SH-SY5Y (cell line): ENCODE results near the gene LRFN2.

ENCODE experiments used
- GATA2 ChIP-seq: IDR thresholded peaks from 2 replicates; pipeline ENCODE4 v1.6.1; 2011; ENCODE audit warnings: mild to moderate bottlenecking, low read depth, low read length
- GATA3 ChIP-seq: IDR thresholded peaks from 2 replicates; pipeline ENCODE4 v1.6.1; 2011; ENCODE audit warnings: low read depth, mild to moderate bottlenecking, low read length, moderate library complexity

Gene LRFN2

DNA sequence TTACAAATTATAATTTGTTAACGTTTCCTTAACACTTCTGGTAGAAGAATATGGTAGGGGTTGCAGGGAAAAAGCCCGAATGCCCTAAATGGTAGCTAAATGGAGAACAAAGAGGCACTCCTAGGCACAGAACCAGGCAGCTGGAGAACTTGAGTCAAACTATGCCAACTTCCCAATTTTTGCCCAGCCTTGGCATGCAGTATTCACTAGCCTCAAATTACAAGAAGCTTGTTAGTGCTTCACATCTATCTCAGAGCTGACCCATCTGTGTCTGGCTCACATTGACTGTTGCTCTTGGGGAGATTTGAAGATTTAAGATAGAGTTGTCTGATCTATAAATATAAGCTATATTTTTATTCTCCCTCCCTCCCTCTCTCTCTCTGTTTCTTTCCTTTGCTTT, 19.4 kb upstream of the LRFN2 start:
- no peak for TF ChIP-seq GATA3
- no peak for TF ChIP-seq GATA2

DNA sequence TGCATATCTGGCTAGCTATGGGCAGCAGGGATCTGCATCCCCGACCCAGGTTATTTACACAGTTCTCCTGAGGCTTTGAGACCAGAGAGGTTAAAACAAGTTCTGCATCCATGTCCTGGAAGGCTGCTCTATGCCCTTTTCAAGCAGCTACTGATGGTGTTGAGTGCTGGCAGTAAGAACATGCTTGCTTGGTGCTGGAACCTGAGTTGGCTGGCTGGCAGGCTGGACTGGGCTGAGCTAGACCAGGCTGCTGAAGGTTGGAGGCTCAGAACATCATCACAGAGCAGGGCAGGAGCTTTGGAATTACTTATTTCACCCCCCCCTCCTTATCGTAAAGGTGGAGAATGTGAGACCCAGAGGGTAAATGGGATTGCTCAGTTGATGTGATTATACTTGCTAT, 16.9 kb upstream of the LRFN2 start:
- TF ChIP-seq GATA3 (no peak), GATA2 (no peak)

DNA sequence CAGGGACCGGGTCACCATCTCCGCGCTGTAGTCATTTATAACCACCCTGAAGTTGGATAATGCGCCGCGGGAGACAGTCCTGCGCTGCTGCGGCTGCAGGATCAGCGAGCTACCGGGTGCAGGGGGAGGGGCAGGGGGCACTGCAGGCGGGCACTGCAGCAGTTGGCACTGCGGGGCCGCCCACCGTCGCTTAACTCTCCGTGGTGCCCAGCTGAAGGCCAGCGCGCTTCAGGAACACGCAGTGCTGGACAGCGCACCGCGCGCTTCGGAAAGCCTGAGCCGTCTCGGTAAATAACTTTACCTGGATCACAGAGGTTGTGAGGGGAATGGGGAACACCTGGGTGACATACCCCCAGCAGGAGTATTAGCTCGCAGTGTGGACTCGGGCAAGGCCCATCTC, 12.4 kb upstream of the LRFN2 start:
- no peak for TF ChIP-seq GATA2
- no peak for TF ChIP-seq GATA3

DNA sequence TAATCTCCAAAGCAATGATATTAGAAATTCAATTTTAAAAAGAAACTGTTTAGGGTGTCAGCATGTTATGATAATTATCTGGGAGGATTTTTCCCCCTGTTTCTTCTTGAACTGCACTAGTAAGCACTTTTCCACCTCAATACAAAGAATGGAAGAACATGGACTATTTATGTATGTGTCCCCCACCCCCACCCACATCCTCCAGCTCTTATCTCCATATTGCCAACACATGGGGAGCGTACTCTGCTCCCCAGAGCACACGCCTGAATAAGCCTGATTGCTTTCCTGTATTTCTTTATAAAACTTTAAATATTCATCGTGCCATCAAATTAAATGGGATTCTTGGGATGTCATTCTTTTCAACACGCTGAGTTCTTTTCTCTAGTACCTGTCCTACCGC, 11.4 kb upstream of the LRFN2 start:
- no peak for TF ChIP-seq GATA3
- no peak for TF ChIP-seq GATA2

DNA sequence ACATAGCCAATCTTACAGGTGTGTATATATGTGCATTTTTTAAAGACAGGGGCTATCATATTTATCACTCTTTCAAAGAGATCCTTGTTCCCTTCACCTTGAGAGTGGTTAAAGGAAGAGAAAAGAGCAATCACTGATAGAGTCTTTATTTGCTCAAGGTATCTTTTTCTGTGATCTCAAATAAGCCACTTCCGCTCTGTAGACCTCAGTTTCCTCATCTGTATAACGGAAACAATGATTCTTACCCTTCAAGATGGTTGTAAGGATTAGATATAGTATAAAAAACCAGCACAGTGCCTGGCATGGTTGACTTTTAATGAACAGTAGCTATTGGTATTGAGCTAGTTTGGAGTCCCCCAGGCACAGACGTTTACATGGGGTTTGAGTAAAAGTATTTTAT, 10.1 kb upstream of the LRFN2 start:
- TF ChIP-seq GATA2 (no peak), GATA3 (no peak)

DNA sequence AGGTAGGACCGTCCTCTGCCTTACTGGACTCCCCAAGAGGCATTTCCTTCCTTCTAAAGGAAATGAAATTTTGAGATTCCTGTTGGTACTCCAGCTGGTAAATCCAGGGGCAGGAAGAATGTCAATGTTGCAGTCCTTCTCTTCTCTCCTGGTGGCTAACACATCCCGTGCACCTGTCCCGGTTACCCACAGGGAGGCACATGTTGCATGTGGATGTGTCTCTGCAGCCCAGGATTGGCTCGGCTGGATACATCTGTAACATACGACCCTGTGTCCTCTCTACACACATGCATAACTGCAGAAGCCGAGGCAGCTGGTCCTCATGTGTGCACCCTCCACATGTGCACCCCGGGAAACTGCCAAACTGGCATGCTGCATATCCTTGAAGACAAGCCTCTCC, 1.3 kb upstream of the LRFN2 start:
- TF ChIP-seq GATA3 (no peak), GATA2 (no peak)

DNA sequence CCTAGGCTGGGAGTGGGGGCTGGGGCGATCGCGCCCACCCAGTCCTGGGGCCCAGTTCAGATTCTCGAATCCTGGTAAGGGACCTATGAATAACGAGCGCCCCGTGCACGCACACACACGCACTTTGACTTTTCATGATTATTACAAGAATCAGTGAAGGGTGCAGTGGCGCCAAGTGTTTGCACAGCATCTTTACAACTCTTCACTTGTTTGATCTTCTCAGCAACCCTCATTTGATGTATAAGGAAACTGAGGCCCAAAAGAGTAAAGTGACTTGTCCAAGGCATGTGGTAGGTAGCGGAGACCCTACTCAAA, 863 bp upstream of the LRFN2 start:
- no peak for TF ChIP-seq GATA2
- TF ChIP-seq GATA3 = no peak

DNA sequence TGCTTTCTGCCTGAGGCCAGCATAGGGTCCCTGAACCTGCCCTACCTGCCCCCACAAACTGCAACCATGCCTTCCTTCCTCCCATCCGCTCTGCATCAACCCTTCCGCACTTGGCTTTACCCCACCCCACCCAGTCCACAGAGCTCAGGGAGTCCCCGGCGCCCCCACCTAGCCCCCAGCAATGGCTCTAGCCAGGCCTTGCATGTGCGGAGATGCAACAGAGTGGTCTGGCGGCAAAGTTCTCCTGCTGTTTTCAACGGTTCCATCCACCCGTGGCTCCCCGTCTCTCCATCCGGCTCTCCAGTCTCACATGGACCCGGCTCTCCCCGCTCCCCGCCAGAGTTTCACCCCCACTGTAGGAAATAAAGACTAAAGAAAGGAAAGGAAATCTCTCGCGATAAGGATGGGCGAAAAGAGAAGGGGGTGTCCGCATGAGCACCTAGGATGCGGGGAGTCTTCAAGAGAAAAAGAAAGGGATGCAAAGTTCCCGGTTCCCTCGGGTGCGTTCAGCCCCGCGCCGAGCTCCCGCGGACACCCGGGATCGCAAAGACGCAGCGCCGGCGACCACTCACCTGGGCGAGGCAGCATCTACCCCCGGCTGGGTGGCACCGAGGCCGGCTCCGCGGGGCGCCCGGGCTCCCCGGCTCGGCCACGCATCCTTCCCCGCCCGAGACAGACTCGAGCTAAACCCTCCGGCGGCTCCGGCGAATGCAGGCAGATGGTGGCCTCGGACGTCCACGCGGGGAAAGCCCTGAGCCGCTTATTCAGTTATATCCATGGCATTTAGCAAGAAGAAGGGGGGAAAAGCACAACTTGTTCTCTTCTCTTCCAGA, 579 bp downstream of the LRFN2 start:
- TF ChIP-seq GATA2 (no peak), GATA3 (no peak)

DNA sequence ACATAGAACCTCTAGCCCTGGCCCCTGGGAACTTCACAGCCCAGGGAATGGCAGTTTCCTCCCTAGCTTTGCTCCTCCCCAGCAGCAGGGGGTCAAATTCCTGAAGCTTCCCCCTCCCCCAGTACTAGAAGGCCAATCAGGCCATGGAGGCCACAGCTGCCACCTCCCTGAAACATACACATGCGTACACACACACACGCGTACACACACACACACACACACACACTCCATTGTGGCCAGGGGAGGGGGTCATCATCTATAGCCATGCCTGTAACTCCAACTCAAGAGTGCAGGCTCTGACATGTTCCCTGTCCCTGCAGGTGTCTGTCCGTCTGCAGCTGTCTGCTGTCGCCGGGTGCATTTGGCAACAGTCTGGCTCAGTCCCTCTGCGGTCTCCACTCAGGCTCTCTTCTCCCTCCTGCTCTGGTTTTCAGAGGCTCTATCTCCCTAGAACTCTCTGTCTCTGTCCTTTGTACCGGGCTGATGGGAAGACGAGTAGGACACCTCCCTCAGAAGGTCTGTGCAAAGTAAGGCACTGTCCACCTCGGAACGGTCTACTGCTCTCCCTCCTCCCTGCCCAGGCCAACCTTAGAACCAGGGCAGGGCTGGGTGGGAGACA, 1.4 kb downstream of the LRFN2 start:
- TF ChIP-seq GATA2 (no peak), GATA3 (no peak)

DNA sequence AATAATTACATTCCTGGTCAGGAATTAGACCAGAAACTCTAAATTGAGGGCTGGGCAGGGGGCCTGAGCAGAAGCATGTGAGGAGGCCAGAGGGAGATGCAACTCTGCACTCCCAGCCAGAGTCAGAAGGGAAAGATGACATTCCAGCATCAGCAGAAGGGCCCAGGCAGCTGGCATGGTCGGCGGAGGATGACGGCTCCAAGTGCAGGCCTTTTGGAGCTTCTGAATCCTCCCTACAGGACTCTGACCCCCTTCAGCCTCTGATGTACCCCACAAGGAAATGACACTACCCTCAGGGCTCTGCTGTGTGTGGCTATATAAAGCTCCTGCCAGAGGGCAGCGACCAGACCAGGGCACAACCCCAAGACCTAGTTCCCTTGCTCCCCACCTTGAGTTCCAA, 1.9 kb downstream of the LRFN2 start:
- TF ChIP-seq GATA3 (no peak), GATA2 (no peak)

DNA sequence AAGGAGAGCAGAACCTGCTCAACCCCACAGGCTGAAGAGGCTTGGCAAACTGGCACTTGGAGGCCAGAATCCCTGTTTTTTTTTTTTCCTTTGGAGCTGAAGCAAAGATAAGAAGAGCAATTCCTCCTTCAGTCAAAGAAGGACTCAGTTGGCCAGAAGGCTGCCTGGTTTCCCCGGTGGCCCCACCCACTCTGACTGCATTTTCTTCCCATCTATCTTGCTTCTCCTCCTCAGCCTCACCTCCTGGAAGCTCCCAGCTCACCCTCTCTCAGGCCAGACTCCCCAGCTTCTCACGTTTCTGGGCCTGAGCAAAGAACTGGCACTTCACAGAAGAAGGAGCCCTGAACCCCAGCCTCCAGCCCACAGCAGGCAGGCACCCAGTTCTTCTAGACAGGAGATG, 2.4 kb downstream of the LRFN2 start:
- TF ChIP-seq GATA2 (no peak), GATA3 (no peak)

DNA sequence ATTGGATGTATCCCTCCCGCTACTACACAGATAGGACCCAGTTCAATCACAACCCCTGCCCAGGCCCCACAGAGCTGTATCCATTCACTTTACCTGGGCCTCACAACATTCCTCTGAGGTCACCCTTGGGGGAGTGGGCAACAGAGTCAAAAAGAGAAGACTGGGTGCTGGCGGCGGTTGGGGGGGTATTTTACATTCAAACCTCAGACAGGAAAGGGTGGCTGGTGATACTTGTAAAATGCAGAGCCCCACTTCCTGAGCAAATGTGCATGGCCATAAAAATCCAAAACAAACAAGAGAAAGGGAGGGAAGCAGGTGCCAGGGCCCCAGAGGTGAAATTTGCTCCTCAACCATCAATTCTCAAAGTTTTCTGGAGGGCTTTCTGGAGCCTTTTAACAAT, 3.5 kb downstream of the LRFN2 start:
- TF ChIP-seq GATA2 (no peak), GATA3 (no peak)

DNA sequence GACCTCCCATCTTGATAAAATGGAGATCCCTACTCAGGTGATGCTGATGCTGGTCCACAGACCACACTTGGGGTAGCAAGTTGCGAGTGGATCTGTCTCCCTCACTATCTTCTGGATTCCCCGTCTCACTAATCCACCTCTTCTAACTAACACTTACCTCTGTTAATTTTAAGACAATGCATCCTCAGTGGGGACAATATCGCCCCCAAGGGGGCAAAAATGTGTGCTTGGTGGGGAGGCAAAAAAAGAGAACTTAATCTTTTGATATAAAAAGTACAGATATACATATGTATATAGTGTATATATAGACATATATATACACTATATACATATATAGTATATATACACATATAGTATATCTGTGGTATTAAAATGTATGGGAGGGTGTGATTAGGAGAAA, 4.3 kb downstream of the LRFN2 start:
- TF ChIP-seq GATA2 (no peak), GATA3 (no peak)

DNA sequence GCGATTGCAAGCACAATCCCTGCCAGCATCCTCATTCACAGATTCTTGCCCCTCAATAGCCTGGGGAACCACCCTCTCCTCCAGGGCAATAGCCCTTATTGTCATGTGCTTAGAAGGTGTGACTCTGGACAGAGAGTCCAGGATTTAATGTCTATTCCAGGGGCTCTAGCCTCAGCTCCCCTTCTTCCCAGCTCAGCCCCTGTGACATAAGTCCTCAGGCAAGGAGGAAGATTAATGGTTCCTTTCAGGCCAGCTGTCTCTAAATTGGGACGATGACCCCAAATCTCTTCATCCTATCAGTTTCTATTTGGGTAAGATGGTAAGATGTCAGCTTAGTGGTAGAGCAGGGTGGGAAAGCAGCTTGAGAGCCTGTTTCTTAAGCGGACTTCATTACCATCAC, 8.1 kb downstream of the LRFN2 start:
- TF ChIP-seq GATA3 (no peak), GATA2 (no peak)

DNA sequence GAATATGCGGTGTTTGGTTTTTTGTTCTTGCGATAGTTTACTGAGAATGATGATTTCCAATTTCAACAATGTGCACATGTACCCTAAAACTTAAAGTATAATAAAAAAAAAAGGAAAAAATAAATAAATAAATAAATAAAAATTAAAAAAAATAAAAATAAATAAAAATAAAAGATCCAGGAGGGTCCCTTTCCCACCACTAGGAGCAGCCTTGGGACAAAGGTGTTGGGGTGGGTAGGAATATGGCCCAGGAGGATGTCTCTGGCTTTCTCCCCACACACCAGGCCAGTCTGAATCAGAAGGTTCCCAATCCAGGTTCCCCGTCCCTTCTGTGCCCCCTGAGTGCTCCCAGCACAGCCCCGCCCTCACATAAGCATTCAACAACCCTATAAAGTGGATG, 9.5 kb downstream of the LRFN2 start:
- TF ChIP-seq GATA2 (no peak), GATA3 (no peak)
